GM18508 (cell line): ENCODE data around the gene CYP26A1.

Experiments used
- ATAC-seq: cut with Tn5 transposase; IDR thresholded peaks from one replicate; pipeline ENCODE4 v1.9.1; 2021; ENCODE audit warnings: moderate number of reproducible peaks; ENCODE audit not compliant: insufficient read depth, unreplicated experiment

The CYP26A1 gene

GRCh38 chr10:93063977-93064660 lies 9.6 kb upstream of the CYP26A1 start:
- ATAC-seq: no peak

- ATAC-seq: no peak
Measured at GRCh38 chr10:93064874-93065660, 8.6 kb upstream of the CYP26A1 start.

GRCh38 chr10:93065675-93066543 lies 7.8 kb upstream of the CYP26A1 start:
- ATAC-seq: no peak

- no peak for ATAC-seq
Measured at GRCh38 chr10:93066544-93066913, 7.2 kb upstream of the CYP26A1 start.

GRCh38 chr10:93067443-93068365 lies 6.0 kb upstream of the CYP26A1 start:
- ATAC-seq: no peak

GRCh38 chr10:93068411-93069244 lies 5.1 kb upstream of the CYP26A1 start:
- no peak for ATAC-seq

- no peak for ATAC-seq
Measured at GRCh38 chr10:93069245-93069561, 4.5 kb upstream of the CYP26A1 start.

GRCh38 chr10:93070378-93071176 lies 3.1 kb upstream of the CYP26A1 start:
- ATAC-seq: no peak

- ATAC-seq: no peak
Measured at GRCh38 chr10:93071177-93071472, 2.6 kb upstream of the CYP26A1 start.

- no peak for ATAC-seq
Measured at GRCh38 chr10:93071674-93072224, 1.9 kb upstream of the CYP26A1 start.

GRCh38 chr10:93072225-93072712 lies 1.4 kb upstream of the CYP26A1 start:
- no peak for ATAC-seq

GRCh38 chr10:93072713-93073538 lies 767 bp upstream of the CYP26A1 start:
- ATAC-seq: no peak

GRCh38 chr10:93074147-93074596 lies 479 bp downstream of the CYP26A1 start:
- no peak for ATAC-seq

- ATAC-seq: no peak
Measured at GRCh38 chr10:93074597-93075368, 1.1 kb downstream of the CYP26A1 start.

GRCh38 chr10:93075369-93076221 lies 1.9 kb downstream of the CYP26A1 start:
- no peak for ATAC-seq

- ATAC-seq: no peak
Measured at GRCh38 chr10:93076871-93077270, 3.2 kb downstream of the CYP26A1 start.
